Esophagus squamous epithelium (tissue), 4 donors: ENCODE measurements around the gene LRBA.

Experiments
- POLR2A ChIP-seq, 4 donors: fragments of 450-650 bp; IDR thresholded peaks; one replicate each; pipeline ENCODE4 v1.6.1; 2017; ENCODE audit warnings: antibody characterized with exemption in 4 of 4, mild to moderate bottlenecking in 4 of 4, moderate library complexity in 3 of 4
- TF ChIP-seq, protein P1 (sequence below), 6 experiments: fragments of 450-650 bp in 4 of 6; fragments of 200-600 bp in 2 of 6; sonication (generic) in 2 of 6; IDR thresholded peaks; one replicate each; pipeline ENCODE4 v1.5.1; 2016 to 2019; ENCODE audit warnings: antibody characterized with exemption in 6 of 6, mild to moderate bottlenecking in 4 of 6, moderate library complexity in 4 of 6

DNA sequence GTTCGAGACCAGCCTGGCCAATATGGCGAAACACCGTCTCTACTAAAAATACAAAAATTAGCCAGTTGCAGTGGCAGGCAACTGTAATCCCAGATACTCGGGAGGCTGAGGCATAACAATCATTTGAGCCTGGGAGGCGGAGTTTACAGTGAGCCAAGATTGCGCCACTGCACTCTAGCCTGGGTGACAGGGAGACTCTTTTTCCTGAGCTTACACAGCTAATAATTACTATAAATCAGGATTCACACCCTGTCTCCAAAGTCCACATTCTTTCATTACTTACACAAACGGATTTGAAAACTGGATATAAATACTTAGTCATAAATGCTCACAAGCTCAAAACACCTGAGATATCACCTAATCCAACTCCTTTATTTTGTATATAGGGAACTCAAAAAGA is 151.6 kb downstream of the LRBA start:
- TF ChIP-seq, protein P1, sequence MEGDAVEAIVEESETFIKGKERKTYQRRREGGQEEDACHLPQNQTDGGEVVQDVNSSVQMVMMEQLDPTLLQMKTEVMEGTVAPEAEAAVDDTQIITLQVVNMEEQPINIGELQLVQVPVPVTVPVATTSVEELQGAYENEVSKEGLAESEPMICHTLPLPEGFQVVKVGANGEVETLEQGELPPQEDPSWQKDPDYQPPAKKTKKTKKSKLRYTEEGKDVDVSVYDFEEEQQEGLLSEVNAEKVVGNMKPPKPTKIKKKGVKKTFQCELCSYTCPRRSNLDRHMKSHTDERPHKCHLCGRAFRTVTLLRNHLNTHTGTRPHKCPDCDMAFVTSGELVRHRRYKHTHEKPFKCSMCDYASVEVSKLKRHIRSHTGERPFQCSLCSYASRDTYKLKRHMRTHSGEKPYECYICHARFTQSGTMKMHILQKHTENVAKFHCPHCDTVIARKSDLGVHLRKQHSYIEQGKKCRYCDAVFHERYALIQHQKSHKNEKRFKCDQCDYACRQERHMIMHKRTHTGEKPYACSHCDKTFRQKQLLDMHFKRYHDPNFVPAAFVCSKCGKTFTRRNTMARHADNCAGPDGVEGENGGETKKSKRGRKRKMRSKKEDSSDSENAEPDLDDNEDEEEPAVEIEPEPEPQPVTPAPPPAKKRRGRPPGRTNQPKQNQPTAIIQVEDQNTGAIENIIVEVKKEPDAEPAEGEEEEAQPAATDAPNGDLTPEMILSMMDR (IDR thresholded peaks at IDR 0.05) = no peak
- TF ChIP-seq POLR2A (IDR thresholded peaks at IDR 0.05) = no peak
